Lower leg skin (tissue), 4 donors: ENCODE data around the gene TRIM67. TPM values are rescaled to one million over a fixed set of nuclear protein-coding genes. Genes with fewer than 3 reads are reported as not detected.

Experiments
- DNase-seq, 2 donors: peaks; one replicate each; pipeline ENCODE4 v3.0.0-alpha.2; 2019; ENCODE audit warnings: low spot score in 2 of 2
- H3K4me3 ChIP-seq: fragments of 200-600 bp; sonication (generic); 2 replicates; pipeline ENCODE4 v1.5.1; 2017; ENCODE audit warnings: mild to moderate bottlenecking, low read depth; ENCODE audit not compliant: poor library complexity, severe bottlenecking
- POLR2A ChIP-seq, 2 donors: fragments of 450-650 bp; IDR thresholded peaks; one replicate each; pipeline ENCODE4 v1.6.1; 2016 to 2017; ENCODE audit warnings: antibody characterized with exemption in 2 of 2, mild to moderate bottlenecking in 1 of 2, moderate library complexity in 1 of 2
- WGBS, 2 donors: methylation state at CpG; one replicate each; pipeline ENCODE4 v1.1.5; 2018; 5-methylcytosine and 5-hydroxymethylcytosine counted together
- intact Hi-C: fragments of 100-400 bp; cut with DNase I; formaldehyde crosslinking; loops from one replicate; pipeline ENCODE4 v1.15.0; 2023; ENCODE audit warnings: low total_unique reads
- total RNA-seq, 4 donors: library from RNA; depleted of rRNA; stranded (reverse); fragments of >200 nt; gene quantifications; one replicate each; pipeline ENCODE4 v1.1.0, GENCODE V29; 2016
- TF ChIP-seq, protein P1 (sequence below), 3 donors: fragments of 450-650 bp; IDR thresholded peaks; one replicate each; pipeline ENCODE4 v1.5.1; 2016; ENCODE audit warnings: antibody characterized with exemption in 3 of 3, mild to moderate bottlenecking in 3 of 3, moderate library complexity in 2 of 3

TRIM67 gene
- total RNA-seq, 4 donors from 2014 or later = 0.03 to 0.29 TPM; not detected in 2

DNA sequence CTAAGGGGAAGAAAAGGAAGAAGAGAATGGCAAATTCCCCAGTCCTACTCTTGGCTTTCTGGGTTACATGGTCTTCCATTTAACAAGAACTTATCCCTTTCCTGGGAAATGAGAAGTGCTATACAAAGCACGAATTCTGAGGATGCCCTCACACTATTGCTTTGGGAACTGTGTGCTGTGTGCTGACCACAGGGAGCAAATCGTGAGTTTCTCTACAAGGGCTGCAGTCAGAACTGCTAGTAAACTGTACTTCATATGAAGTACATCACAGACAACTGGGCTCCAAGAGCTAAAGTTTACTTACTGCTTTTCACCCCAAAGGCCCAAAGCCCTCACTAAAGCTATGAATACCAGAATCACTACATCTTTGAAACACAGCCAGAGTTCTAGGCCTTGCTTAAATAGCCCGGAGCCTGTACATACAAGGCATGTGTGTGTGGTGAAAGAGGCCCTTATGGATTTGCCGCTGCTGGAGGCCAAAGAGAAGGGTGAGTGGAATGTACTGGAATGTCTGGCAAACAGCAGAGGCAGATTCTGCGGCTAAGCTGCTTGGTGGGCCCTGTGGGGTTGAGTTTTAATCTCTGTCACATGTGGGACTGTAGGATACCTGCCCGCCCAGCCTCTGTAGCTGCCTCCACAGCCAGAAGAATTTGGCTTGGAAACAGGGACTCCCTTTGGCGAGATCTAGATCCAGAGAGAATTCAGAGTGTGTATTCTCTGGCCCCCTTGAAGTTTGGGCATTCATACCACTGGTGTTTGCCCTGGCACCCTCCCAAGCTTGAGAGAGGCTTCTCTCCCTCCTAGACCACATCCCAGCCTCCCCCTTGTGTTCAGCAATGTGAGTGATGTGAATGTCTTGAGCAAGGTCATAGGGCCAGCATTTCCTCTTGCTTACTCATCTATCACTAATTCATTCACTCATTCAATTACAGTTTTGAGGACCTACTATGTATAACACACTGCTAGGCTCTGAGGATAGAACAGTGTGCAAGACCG lies 21.9 kb upstream of the TRIM67 start:
- intact Hi-C loops = no loop called here
- no peak overlapping the region for H3K4me3 ChIP-seq
- DNase-seq = no peak
- 56 to 60% methylated on average over 8 of the region's 8 CpGs for WGBS, 2 donors
- TF ChIP-seq POLR2A (IDR thresholded peaks at IDR 0.05) = no peak
- TF ChIP-seq, protein P1, sequence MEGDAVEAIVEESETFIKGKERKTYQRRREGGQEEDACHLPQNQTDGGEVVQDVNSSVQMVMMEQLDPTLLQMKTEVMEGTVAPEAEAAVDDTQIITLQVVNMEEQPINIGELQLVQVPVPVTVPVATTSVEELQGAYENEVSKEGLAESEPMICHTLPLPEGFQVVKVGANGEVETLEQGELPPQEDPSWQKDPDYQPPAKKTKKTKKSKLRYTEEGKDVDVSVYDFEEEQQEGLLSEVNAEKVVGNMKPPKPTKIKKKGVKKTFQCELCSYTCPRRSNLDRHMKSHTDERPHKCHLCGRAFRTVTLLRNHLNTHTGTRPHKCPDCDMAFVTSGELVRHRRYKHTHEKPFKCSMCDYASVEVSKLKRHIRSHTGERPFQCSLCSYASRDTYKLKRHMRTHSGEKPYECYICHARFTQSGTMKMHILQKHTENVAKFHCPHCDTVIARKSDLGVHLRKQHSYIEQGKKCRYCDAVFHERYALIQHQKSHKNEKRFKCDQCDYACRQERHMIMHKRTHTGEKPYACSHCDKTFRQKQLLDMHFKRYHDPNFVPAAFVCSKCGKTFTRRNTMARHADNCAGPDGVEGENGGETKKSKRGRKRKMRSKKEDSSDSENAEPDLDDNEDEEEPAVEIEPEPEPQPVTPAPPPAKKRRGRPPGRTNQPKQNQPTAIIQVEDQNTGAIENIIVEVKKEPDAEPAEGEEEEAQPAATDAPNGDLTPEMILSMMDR (IDR thresholded peaks at IDR 0.05) = no peak

DNA sequence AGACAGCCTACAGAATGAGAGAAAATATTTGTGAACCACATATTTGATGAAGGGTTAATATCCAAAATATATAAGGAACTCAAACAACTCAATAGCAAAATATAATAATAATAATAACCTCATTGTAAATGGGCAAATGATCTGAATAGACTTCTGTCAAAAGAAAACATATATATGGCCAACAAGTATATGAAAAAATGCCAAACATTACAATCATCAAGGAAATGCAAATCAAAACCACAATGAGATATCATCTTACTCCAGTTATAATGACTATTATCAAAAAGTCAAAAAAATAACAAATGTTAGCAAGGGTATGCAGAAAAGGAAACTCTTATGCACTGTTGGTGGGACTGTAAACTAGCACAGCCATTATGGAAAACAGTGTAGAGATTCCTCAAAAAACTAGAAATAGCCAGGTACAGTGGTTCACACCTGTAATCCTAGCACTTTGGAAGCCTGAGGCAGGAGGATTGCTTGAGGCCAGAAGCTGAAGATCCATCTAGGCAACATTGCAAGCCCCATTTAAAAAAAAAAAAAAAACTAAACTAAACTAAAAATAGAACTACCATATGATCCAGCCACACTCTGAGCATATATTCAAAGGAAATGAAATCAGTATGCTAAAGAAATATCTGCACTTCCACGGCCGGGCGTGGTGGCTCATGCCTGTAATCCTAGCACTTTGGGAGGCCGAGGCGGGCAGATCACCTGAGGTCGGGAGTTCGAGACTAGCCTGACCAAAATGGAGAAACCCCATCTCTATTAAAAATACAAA lies 17.3 kb upstream of the TRIM67 start:
- TF ChIP-seq POLR2A (IDR thresholded peaks at IDR 0.05) = no peak
- TF ChIP-seq, protein P1 (IDR thresholded peaks at IDR 0.05) = no peak
- DNase-seq = no peak
- 72 to 73% methylated on average over 7 of the region's 7 CpGs for WGBS, 2 donors
- H3K4me3 ChIP-seq = no peak overlapping the region
- intact Hi-C loops = no loop called here

DNA sequence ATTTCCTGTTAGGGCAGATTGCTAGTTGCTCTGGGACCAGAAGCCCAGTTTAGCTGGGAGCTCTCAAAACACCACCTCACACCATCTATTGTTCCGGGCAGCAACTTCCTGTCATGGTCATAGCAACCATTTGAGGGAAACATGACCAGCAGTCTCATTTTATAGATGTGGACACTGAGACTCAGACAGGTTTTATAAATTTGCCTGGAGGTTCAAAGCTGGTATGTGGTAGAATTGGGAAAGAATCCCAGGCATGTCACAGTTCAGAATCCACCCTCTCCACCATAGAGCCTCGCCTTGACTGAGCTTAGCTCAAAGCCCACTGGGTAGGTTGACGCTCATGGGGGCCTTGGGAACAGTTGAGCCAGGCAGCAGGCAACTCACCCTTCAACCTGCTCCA lies 14.0 kb upstream of the TRIM67 start:
- intact Hi-C loops = no loop called here
- no peak for DNase-seq
- TF ChIP-seq, protein P1 (IDR thresholded peaks at IDR 0.05) = no peak
- no peak for TF ChIP-seq POLR2A (IDR thresholded peaks at IDR 0.05)
- no peak overlapping the region for H3K4me3 ChIP-seq
- WGBS, 2 donors = 50 to 53% methylated on average over 3 of the region's 3 CpGs

DNA sequence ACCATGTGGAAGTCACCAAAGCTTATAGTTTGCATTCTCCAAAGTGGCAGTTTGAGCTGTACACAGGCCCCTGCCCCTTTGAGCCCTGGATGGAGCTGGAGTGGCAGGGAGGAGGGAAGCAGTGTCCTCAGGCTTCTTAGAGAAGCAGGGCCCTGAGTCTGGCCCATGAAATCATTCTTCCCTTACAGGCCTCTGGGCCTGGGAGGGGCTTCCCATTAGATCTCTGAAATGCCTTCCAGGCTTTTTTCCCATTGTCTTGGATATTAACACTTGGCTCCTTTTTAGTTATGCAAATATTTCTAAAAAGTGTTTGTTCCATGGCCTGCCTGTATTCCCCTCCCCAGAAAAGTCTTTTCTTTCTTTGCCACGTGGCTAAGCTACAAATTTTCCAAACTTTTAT lies 10.0 kb upstream of the TRIM67 start:
- intact Hi-C loops = no loop called here
- H3K4me3 ChIP-seq = no peak overlapping the region
- WGBS, 2 donors = 13 to 15% methylated on average over 1 of the region's 1 CpG
- TF ChIP-seq, protein P1 (IDR thresholded peaks at IDR 0.05) = no peak
- no peak for DNase-seq

DNA sequence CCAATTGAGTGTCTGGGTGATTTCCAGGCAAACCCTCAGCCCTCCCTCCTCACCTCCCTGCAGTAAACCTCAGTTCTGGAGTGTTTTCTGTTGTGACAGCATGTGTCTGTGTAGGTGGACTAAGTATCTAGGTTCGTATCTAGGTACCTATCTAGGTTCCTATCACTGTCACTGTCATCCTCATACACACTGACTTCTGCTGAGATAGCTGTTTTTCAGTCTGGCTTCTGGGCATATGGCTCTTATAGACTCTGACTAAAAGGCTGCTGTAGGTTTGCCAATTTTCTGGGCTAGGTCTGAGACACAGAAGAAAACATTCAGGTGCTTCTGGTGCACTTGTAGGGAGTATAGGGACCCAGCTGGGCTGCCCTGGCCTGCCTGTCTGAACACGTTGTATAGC lies 8.1 kb upstream of the TRIM67 start:
- no peak overlapping the region for H3K4me3 ChIP-seq
- no peak for TF ChIP-seq POLR2A (IDR thresholded peaks at IDR 0.05)
- TF ChIP-seq, protein P1 (IDR thresholded peaks at IDR 0.05) = no peak
- intact Hi-C loops = no loop called here
- DNase-seq = no peak
- WGBS, 2 donors = 44 to 56% methylated on average over 2 of the region's 2 CpGs
